ENCODE measurements around the gene GPSM1.

- TF ChIP-seq CTCF (IDR thresholded peaks at IDR 0.05) (no peak), POLR2A (IDR thresholded peaks at IDR 0.05) (no peak)
Observed at GRCh38 chr9:136380381-136380780, 53.0 kb downstream of the GPSM1 start.
